Neural progenitor cell (in vitro differentiated cells): ENCODE measurements around the gene GCFC2.

Experiments
- CTCF ChIP-seq: fragments of 200-600 bp; sonication (generic); IDR thresholded peaks from 2 replicates; pipeline ENCODE4 v1.5.1; 2017; ENCODE audit warnings: antibody characterized with exemption, mild to moderate bottlenecking
- EZH2 ChIP-seq: fragments of 200-600 bp; sonication (generic); IDR thresholded peaks from 2 replicates; pipeline ENCODE4 v1.6.1; 2017; ENCODE audit warnings: antibody characterized with exemption, mild to moderate bottlenecking, moderate library complexity
- EZH2phosphoT487 ChIP-seq: fragments of 200-600 bp; sonication (generic); IDR thresholded peaks from 2 replicates; pipeline ENCODE4 v1.6.1; 2017; ENCODE audit warnings: antibody characterized with exemption

GRCh38 chr2:75729861-75730260 is 19.1 kb upstream of the GCFC2 start:
- TF ChIP-seq EZH2 (no peak), CTCF (peak; percentile 60), EZH2phosphoT487 (no peak)
